ENCODE results near the gene SEMA3G.

SEMA3G gene

DNA sequence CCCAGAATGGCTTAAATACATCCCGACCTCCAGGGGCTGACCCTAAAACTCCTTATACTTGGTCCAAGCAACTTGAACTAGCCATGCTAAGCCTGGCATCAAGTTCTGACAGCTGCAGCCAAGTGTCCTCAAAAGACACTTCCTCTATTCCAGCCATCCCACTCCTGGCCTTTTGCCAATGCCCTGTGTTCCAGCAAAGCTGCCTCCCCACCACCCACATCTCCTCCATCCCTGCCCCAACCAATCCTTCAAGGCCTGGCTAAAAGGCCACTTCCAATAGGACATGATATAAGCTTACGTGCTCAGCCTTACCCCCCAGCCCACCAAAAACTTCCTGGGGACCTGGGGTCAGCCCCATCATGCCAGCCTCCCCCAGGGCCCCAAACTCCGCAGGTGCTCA lies 40.9 kb downstream of the SEMA3G start:
- TF ChIP-seq CTCF (IDR thresholded peaks at IDR 0.05; ENCODE audit: low read depth, low read length, missing control alignments): no peak
- no peak overlapping the region for H3K27ac ChIP-seq
- no peak overlapping the region for H3K4me3 ChIP-seq (ENCODE audit: low read depth, low read length)
- in situ Hi-C loops (cut with HindIII; ENCODE audit: low pct_ligation_motif_present, low sequenced_read_pairs): no loop called here
- H3K36me3 ChIP-seq (replicated peaks): peaks cover 55% of the 10 kb centered on the region
- no peaks in the 10 kb centered on the region for H3K27me3 ChIP-seq (replicated peaks)
- DNase-seq: no peak

DNA sequence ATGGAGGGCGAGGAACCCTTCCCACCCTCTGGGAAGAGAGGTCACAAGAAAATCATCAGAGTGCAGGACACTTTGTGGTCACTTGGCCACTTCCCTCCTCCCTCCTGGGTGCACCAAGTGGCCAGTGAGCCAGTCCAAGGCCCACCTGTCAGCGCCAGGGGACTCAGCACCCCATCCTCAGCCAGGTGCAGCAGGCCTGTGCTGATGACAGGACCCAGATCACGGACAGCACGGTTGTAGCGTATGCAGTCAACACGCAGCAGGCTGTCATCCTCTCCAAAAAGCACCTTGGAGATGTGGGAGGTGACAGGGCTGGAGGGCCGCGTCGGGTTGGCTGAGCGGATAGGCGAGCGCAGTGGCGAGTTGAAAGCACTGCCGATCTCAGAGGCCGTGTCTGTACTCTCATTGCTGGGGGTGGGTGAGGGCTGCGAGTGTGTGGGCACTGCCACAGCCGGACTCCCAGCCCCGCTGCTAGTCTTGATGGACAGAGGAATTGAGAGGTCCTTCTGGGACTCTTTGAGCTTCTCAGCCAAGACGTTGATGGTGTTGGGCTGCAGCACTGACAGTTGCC lies 41.5 kb downstream of the SEMA3G start:
- H3K27me3 ChIP-seq (replicated peaks): no peaks in the 10 kb centered on the region
- no peak overlapping the region for H3K27ac ChIP-seq
- no peak for TF ChIP-seq CTCF (IDR thresholded peaks at IDR 0.05; ENCODE audit: low read depth, low read length, missing control alignments)
- H3K36me3 ChIP-seq (replicated peaks): peaks cover 55% of the 10 kb centered on the region
- H3K4me3 ChIP-seq (ENCODE audit: low read depth, low read length): no peak overlapping the region
- in situ Hi-C loops (cut with HindIII; ENCODE audit: low pct_ligation_motif_present, low sequenced_read_pairs): no loop called here
- no peak for DNase-seq

GRCh38 chr3:52402706-52403270 lies 42.1 kb downstream of the SEMA3G start:
- in situ Hi-C loops (cut with HindIII; ENCODE audit: low pct_ligation_motif_present, low sequenced_read_pairs): no loop called here
- no peak overlapping the region for H3K4me3 ChIP-seq (ENCODE audit: low read depth, low read length)
- H3K36me3 ChIP-seq (replicated peaks): peaks cover 55% of the 10 kb centered on the region
- H3K27me3 ChIP-seq (replicated peaks): no peaks in the 10 kb centered on the region
- DNase-seq: no peak
- TF ChIP-seq CTCF (IDR thresholded peaks at IDR 0.05; ENCODE audit: low read depth, low read length, missing control alignments): no peak
- H3K27ac ChIP-seq: no peak overlapping the region

- Histone ChIP-seq H3K36me3 (replicated peaks) (peaks cover 51% of the 10 kb centered on the region), H3K27ac (no peak overlapping the region), H3K4me3 (ENCODE audit: low read depth, low read length) (no peak overlapping the region), H3K27me3 (replicated peaks) (no peaks in the 10 kb centered on the region)
- TF ChIP-seq CTCF (IDR thresholded peaks at IDR 0.05; ENCODE audit: low read depth, low read length, missing control alignments): no peak
- in situ Hi-C loops (cut with HindIII; ENCODE audit: low pct_ligation_motif_present, low sequenced_read_pairs): no loop called here
- no peak for DNase-seq
Observed at GRCh38 chr3:52402101-52402521, 42.8 kb downstream of the SEMA3G start.

- DNase-seq: no peak
- in situ Hi-C loops (cut with HindIII; ENCODE audit: low pct_ligation_motif_present, low sequenced_read_pairs): no loop called here
- Histone ChIP-seq H3K4me3 (ENCODE audit: low read depth, low read length) (no peak overlapping the region), H3K36me3 (replicated peaks) (peaks cover 47% of the 10 kb centered on the region), H3K27ac (no peak overlapping the region), H3K27me3 (replicated peaks) (no peaks in the 10 kb centered on the region)
- TF ChIP-seq CTCF (IDR thresholded peaks at IDR 0.05; ENCODE audit: low read depth, low read length, missing control alignments): no peak
Observed at GRCh38 chr3:52401551-52401950, 43.4 kb downstream of the SEMA3G start.

DNA sequence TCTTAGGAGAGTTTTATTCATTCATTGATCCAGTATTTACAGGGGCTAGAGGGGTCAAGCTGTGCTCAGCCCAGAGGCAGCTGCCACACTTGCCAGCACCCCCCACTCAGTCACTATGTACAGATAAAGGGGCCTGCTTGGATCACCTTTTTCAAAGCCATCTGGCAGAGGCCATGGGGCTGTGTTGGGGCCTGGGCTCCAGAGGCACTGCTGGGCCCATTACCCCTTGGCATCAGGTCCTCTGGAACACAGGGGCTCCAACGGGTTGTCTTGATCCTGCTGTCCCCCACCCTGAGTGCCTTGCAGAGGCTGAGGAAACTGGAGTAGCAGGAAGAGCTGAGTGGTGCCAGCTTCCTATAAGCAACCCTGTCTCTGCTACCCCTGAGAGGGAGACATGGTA lies 43.9 kb downstream of the SEMA3G start:
- DNase-seq: no peak
- Histone ChIP-seq H3K36me3 (replicated peaks) (peaks cover 43% of the 10 kb centered on the region), H3K27ac (no peak overlapping the region), H3K4me3 (ENCODE audit: low read depth, low read length) (no peak overlapping the region), H3K27me3 (replicated peaks) (no peaks in the 10 kb centered on the region)
- no peak for TF ChIP-seq CTCF (IDR thresholded peaks at IDR 0.05; ENCODE audit: low read depth, low read length, missing control alignments)
- in situ Hi-C loops (cut with HindIII; ENCODE audit: low pct_ligation_motif_present, low sequenced_read_pairs): no loop called here

All from brain microvascular endothelial cell (primary cell).